A204.1 (cell line): Measurements from ENCODE around the gene NPIPA8.
"Not testable (repeated sequence)": the region's sequence is repeated elsewhere in the genome, so short reads cannot be mapped to it uniquely, and the experiment has no call there.

Source experiments
- FAIRE-seq: peaks from 2 replicates; lab custom pipeline; 2012; peaks lifted over from hg19 to GRCh38; lab: Jason Lieb, UNC

Gene NPIPA8

GRCh38 chr16:18336636-18337035 is at the start of gene NPIPA8:
Gene NPIPA8, minus strand, starts transcription at chr16:18336736. Its CDS starts 4,074 bp downstream, at chr16:18332662.
- FAIRE-seq: not testable (repeated sequence)

- not testable (repeated sequence) for FAIRE-seq
Measured at GRCh38 chr16:18385285-18385684, 48.7 kb upstream of the NPIPA8 start.

GRCh38 chr16:18384869-18385268 is 48.3 kb upstream of the NPIPA8 start:
- FAIRE-seq: not testable (repeated sequence)

GRCh38 chr16:18384098-18384636 is 47.6 kb upstream of the NPIPA8 start:
- not testable (repeated sequence) for FAIRE-seq

- not testable (repeated sequence) for FAIRE-seq
Measured at GRCh38 chr16:18382696-18383095, 46.2 kb upstream of the NPIPA8 start.

GRCh38 chr16:18347742-18348141 is 11.2 kb upstream of the NPIPA8 start:
- not testable (repeated sequence) for FAIRE-seq

- not testable (repeated sequence) for FAIRE-seq
Measured at GRCh38 chr16:18346993-18347392, 10.5 kb upstream of the NPIPA8 start.

GRCh38 chr16:18344634-18345033 is 8.1 kb upstream of the NPIPA8 start:
- FAIRE-seq: not testable (repeated sequence)

- FAIRE-seq: not testable (repeated sequence)
Measured at GRCh38 chr16:18341986-18342385, 5.5 kb upstream of the NPIPA8 start.

- not testable (repeated sequence) for FAIRE-seq
Measured at GRCh38 chr16:18341417-18341960, 5.0 kb upstream of the NPIPA8 start.

- FAIRE-seq: not testable (repeated sequence)
Measured at GRCh38 chr16:18339210-18339609, 2.7 kb upstream of the NPIPA8 start.

- not testable (repeated sequence) for FAIRE-seq
Measured at GRCh38 chr16:18311811-18312210, 24.7 kb downstream of the NPIPA8 start.

- not testable (repeated sequence) for FAIRE-seq
Measured at GRCh38 chr16:18309159-18309558, 27.4 kb downstream of the NPIPA8 start.

GRCh38 chr16:18307241-18307640 is 29.3 kb downstream of the NPIPA8 start:
- FAIRE-seq: not testable (repeated sequence)

- not testable (repeated sequence) for FAIRE-seq
Measured at GRCh38 chr16:18306066-18306465, 30.5 kb downstream of the NPIPA8 start.

- not testable (repeated sequence) for FAIRE-seq
Measured at GRCh38 chr16:18303059-18303706, 33.4 kb downstream of the NPIPA8 start.

- not testable (repeated sequence) for FAIRE-seq
Measured at GRCh38 chr16:18297714-18298113, 38.8 kb downstream of the NPIPA8 start.

GRCh38 chr16:18296931-18297330 is 39.6 kb downstream of the NPIPA8 start:
- FAIRE-seq: not testable (repeated sequence)

GRCh38 chr16:18294371-18294770 is 42.2 kb downstream of the NPIPA8 start:
- not testable (repeated sequence) for FAIRE-seq

- FAIRE-seq: not testable (repeated sequence)
Measured at GRCh38 chr16:18293337-18293956, 43.1 kb downstream of the NPIPA8 start.

- FAIRE-seq: not testable (repeated sequence)
Measured at GRCh38 chr16:18290959-18291358, 45.6 kb downstream of the NPIPA8 start.

- not testable (repeated sequence) for FAIRE-seq
Measured at GRCh38 chr16:18286342-18286741, 50.2 kb downstream of the NPIPA8 start.

- not testable (repeated sequence) for FAIRE-seq
Measured at GRCh38 chr16:18280319-18280718, 56.2 kb downstream of the NPIPA8 start.
